ENCODE results near the gene RNF125.

DNA sequence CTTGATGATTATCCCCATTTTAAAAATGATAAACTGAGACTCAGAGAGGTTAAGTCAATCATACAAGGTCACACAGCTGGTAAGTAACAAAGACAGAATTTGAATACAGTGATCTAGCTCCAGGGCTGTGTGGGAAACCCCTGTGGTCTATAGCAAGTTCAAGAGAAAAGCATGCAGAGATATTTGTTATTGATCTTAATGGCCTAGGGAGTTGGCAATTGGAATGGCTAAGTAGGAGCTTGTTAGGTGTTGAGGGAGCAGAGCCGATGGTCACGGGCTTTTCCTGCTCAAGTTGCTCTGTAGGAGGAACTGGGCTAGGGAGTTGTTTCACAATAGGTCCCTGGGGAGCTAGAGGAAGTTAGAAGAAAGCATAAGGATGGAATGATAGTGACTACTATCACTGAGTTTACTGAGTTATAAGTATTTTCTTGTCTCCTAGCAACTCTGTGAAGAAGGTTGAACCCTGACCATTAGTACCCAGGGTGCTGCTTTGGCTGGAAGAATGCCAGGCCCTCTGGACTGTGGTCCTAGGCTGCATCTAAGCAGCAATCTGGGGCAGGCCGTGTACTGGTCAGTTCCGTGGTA lies 30.0 kb downstream of the RNF125 start:
- TF ChIP-seq, protein P1, sequence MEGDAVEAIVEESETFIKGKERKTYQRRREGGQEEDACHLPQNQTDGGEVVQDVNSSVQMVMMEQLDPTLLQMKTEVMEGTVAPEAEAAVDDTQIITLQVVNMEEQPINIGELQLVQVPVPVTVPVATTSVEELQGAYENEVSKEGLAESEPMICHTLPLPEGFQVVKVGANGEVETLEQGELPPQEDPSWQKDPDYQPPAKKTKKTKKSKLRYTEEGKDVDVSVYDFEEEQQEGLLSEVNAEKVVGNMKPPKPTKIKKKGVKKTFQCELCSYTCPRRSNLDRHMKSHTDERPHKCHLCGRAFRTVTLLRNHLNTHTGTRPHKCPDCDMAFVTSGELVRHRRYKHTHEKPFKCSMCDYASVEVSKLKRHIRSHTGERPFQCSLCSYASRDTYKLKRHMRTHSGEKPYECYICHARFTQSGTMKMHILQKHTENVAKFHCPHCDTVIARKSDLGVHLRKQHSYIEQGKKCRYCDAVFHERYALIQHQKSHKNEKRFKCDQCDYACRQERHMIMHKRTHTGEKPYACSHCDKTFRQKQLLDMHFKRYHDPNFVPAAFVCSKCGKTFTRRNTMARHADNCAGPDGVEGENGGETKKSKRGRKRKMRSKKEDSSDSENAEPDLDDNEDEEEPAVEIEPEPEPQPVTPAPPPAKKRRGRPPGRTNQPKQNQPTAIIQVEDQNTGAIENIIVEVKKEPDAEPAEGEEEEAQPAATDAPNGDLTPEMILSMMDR (IDR thresholded peaks at IDR 0.05) = no peak
- no peak for TF ChIP-seq REST (IDR thresholded peaks at IDR 0.05; ENCODE audit: low read depth, low read length)
- no peak for TF ChIP-seq SIN3A (IDR thresholded peaks at IDR 0.05; ENCODE audit: borderline replicate concordance, low read depth, low read length)
- no peak for TF ChIP-seq RAD21 (IDR thresholded peaks at IDR 0.05; ENCODE audit: low read length)
- TF ChIP-seq ZBTB33 (IDR thresholded peaks at IDR 0.05; ENCODE audit: borderline replicate concordance, low read depth) = no peak
- no peak for TF ChIP-seq EP300 (IDR thresholded peaks at IDR 0.05; ENCODE audit: borderline replicate concordance in 1 of 2, low read depth in 1 of 2, low read length in 1 of 2)
- TF ChIP-seq, protein P2, sequence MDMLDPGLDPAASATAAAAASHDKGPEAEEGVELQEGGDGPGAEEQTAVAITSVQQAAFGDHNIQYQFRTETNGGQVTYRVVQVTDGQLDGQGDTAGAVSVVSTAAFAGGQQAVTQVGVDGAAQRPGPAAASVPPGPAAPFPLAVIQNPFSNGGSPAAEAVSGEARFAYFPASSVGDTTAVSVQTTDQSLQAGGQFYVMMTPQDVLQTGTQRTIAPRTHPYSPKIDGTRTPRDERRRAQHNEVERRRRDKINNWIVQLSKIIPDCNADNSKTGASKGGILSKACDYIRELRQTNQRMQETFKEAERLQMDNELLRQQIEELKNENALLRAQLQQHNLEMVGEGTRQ (IDR thresholded peaks at IDR 0.05; ENCODE audit: borderline replicate concordance, low read depth, low read length) = no peak
- no peak for TF ChIP-seq TCF12 (IDR thresholded peaks at IDR 0.05)
- TF ChIP-seq POLR2AphosphoS5 (IDR thresholded peaks at IDR 0.05; ENCODE audit: low read depth, low read length) = no peak
